Pancreas (tissue), 10 donors: ENCODE data around the gene ABI2. TPM values are rescaled to one million over a fixed set of nuclear protein-coding genes. Genes with fewer than 3 reads are reported as not detected.

Source experiments
- ATAC-seq, 4 donors: fragments of 200-7000 bp; cut with Tn5 transposase; one replicate each; pipeline versions ENCODE4 v1.8.0 to v1.9.1; 2020; ENCODE audit warnings: mild to moderate bottlenecking in 4 of 4, moderate library complexity in 4 of 4
- DNase-seq, 6 donors: peaks; one replicate each; pipeline ENCODE4 v3.0.0-alpha.2; 2020
- FAIRE-seq: peaks from 2 replicates; lab custom pipeline; 2012; peaks lifted over from hg19 to GRCh38; lab: Jason Lieb, UNC
- H3K27ac ChIP-seq, 4 donors: fragments of 200-600 bp; sonication (generic); 1 replicate in 3 of 4; 2 replicates in 1 of 4; pipeline versions ENCODE4 v1.5.0 to v1.8.0; 2020
- H3K27me3 ChIP-seq, 4 donors: fragments of 200-600 bp; one replicate each; pipeline ENCODE4 v1.8.0; 2021
- H3K36me3 ChIP-seq, 3 donors: fragments of 200-600 bp; sonication (generic) in 1 of 3; one replicate each; pipeline versions ENCODE4 v1.5.0 to v1.8.0; 2020 to 2021
- H3K4me1 ChIP-seq, 3 donors: fragments of 200-600 bp; one replicate each; pipeline ENCODE4 v1.8.0; 2021
- H3K4me3 ChIP-seq, 4 donors: fragments of 200-600 bp; sonication (generic) in 2 of 4; one replicate each; pipeline versions ENCODE4 v1.5.0 to v1.8.0; 2020 to 2021
- H3K9me3 ChIP-seq, 4 donors: fragments of 200-600 bp; one replicate each; pipeline ENCODE4 v1.8.0; 2021
- CTCF ChIP-seq, 4 donors: fragments of 200-600 bp; sonication (generic) in 3 of 4; IDR thresholded peaks; one replicate each; pipeline versions ENCODE4 v1.5.0 to v1.8.0; 2021; ENCODE audit warnings: antibody characterized with exemption in 4 of 4
- WGBS, 2 donors: extraction: QIAGEN DNeasy Blood & Tissue Kit; methylation state at CpG; one replicate each; pipeline ENCODE4 v1.1.7; 2013; 5-methylcytosine and 5-hydroxymethylcytosine counted together
- intact Hi-C, 3 donors: fragments of 100-400 bp; cut with DNase I; formaldehyde crosslinking; loops; one replicate each; pipeline versions ENCODE4 v1.11.1 to v1.14.2; 2022
- polyA plus RNA-seq, 2 donors: library from polyadenylated mRNA; stranded (reverse); fragments of 200-250 nt; gene quantifications; one replicate each; pipeline ENCODE4 v1.2.3, GENCODE V29; 2013
- total RNA-seq, 6 donors: library from RNA; stranded (reverse); fragmentation: NEBNext Ultra II Directional in 4 of 6; extraction: Animal tissue kit (Norgen Biotek cat#: 25700) in 4 of 6; gene quantifications; one replicate each; pipeline versions ENCODE4 v1.2.1 to v1.2.4, GENCODE V29; 2021 to 2023
- donor health status: healthy with polysubstance abuse.
- donor health status: DM: no; HTN: no; CAD: no; lungs with moderate emphysema.
- donor health status: DM: no; HTN: no; CAD: no.
- donor health status: control.
- donor health status: control.
- donor health status: Bipolar disorder and iron deficiency.
- donor health status: DM: yes; HTN: yes; CAD: no.
- donor health status: DM: no; HTN: no; CAD: no.
- donor health status: DM: no; HTN: no; CAD: no.
- donor health status: DM: yes; HTN: yes; CAD: no.

The ABI2 gene
- total and polyA plus RNA-seq, 8 donors = 4.9 to 27.9 (median 12.7) TPM

GRCh38 chr2:203455209-203455608 lies 127.0 kb downstream of the ABI2 start:
- ATAC-seq (no peak), DNase-seq (no peak), FAIRE-seq (no peak)
- H3K36me3 ChIP-seq = no peaks in the 10 kb centered on the region
- intact Hi-C loops = no loop called here
- WGBS, 2 donors = 78 to 85% methylated on average over 3 of the region's 3 CpGs
- no peak for TF ChIP-seq CTCF (IDR thresholded peaks at IDR 0.05)
- no peaks in the 10 kb centered on the region for H3K4me1 ChIP-seq
- no peaks in the 10 kb centered on the region for H3K9me3 ChIP-seq
- no peak overlapping the region for H3K27ac ChIP-seq
- no peaks in the 10 kb centered on the region for H3K27me3 ChIP-seq
- no peak overlapping the region for H3K4me3 ChIP-seq

- DNase-seq (no peak), ATAC-seq (no peak), FAIRE-seq (no peak)
- no peaks in the 10 kb centered on the region for H3K27me3 ChIP-seq
- intact Hi-C loops = no loop called here
- H3K36me3 ChIP-seq = no peaks in the 10 kb centered on the region
- no peak overlapping the region for H3K27ac ChIP-seq
- H3K9me3 ChIP-seq = no peaks in the 10 kb centered on the region
- no peak overlapping the region for H3K4me3 ChIP-seq
- no peak for TF ChIP-seq CTCF (IDR thresholded peaks at IDR 0.05)
- H3K4me1 ChIP-seq = peaks cover 0 to 3% (median 0%) of the 10 kb centered on the region in 3 donors
These were observed 133.6 kb downstream of the ABI2 start for GRCh38 chr2:203461746-203462145.

- no peak overlapping the region for H3K4me3 ChIP-seq
- no peaks in the 10 kb centered on the region for H3K27me3 ChIP-seq
- no peak overlapping the region for H3K27ac ChIP-seq
- H3K4me1 ChIP-seq = peaks cover 0 to 3% (median 0%) of the 10 kb centered on the region in 3 donors
- intact Hi-C loops = no loop called here
- DNase-seq (no peak), FAIRE-seq (no peak), ATAC-seq (no peak)
- 61 to 73% methylated on average over 1 of the region's 1 CpG for WGBS, 2 donors
- TF ChIP-seq CTCF (IDR thresholded peaks at IDR 0.05) = no peak
- H3K9me3 ChIP-seq = no peaks in the 10 kb centered on the region
- H3K36me3 ChIP-seq = no peaks in the 10 kb centered on the region
These were observed 134.1 kb downstream of the ABI2 start for GRCh38 chr2:203462308-203462707.

GRCh38 chr2:203463266-203463678 lies 135.1 kb downstream of the ABI2 start:
- intact Hi-C loops = no loop called here
- no peak for DNase-seq

More at GRCh38 chr2:203463266-203463678, 135.1 kb downstream of the ABI2 start:
- Histone ChIP-seq H3K36me3 (no peaks in the 10 kb centered on the region), H3K4me1 (peaks cover 0 to 3% (median 0%) of the 10 kb centered on the region in 3 donors), H3K27ac (no peak overlapping the region), H3K27me3 (no peaks in the 10 kb centered on the region), H3K9me3 (no peaks in the 10 kb centered on the region), H3K4me3 (no peak overlapping the region)
- TF ChIP-seq CTCF (IDR thresholded peaks at IDR 0.05) = no peak
- FAIRE-seq (no peak), ATAC-seq (no peak)
